EH (cell line): Measurements from ENCODE around the gene PRKAG2.

Experiments used
- DNase-seq: peaks from one replicate; pipeline ENCODE4 v3.0.0-alpha.2; 2015; ENCODE audit warnings: low read depth

PRKAG2 gene

GRCh38 chr7:151615058-151615457 lies 261.9 kb downstream of the PRKAG2 start:
- DNase-seq = no peak

GRCh38 chr7:151614019-151614418 lies 262.9 kb downstream of the PRKAG2 start:
- no peak for DNase-seq

GRCh38 chr7:151611878-151612277 lies 265.0 kb downstream of the PRKAG2 start:
- no peak for DNase-seq

GRCh38 chr7:151611041-151611440 lies 265.9 kb downstream of the PRKAG2 start:
- DNase-seq = no peak

DNA sequence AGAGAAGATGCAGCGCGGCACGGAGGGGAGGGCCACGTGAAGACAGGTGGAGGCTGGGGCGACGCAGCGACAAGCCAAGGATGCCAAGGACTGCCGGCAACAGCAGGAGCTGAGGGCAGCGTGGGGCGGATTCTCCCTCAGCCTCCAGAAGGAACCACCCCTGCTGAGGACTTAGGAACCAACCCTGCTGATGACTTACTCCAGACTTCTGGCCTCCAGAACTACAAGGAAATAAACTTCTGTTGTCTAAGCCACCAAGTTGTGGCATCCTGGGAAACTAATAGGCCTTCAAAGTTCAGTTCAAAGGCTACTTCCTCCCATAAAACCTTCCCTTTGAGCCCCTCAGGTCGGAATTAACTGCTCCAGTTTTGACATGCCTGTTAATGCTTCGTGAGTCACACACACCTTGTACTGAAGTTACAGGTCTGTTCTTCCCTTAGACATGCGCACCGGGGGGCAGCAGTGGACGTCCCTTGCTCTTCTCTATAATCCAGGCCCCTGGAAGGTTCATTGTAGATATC lies 268.8 kb downstream of the PRKAG2 start:
- DNase-seq = no peak

DNA sequence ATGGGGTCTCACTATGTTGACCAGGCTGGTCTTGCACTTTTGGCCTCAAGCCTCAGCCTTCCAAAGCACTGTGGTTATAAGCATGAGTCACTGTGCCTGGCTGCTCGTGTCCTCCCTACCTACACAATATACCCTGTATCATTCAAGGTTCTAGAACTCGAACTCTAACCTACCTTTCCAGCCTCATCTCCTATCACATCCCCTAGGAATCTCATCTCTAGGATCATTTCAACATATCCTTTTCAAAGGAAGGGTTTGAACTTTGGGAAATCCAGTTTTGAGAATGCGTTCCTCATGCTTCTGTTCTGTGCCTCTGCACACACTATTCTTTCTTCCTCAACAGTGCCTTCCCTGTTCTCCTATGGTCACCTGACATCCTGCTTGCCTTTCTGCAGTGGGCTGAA lies 269.4 kb downstream of the PRKAG2 start:
- peak; percentile 49 for DNase-seq

- DNase-seq = no peak
These were observed 273.0 kb downstream of the PRKAG2 start for GRCh38 chr7:151603951-151604350.

- peak; percentile 20 for DNase-seq
These were observed 275.2 kb downstream of the PRKAG2 start for GRCh38 chr7:151601521-151602305.

GRCh38 chr7:151600331-151600730 lies 276.6 kb downstream of the PRKAG2 start:
- DNase-seq = no peak

DNA sequence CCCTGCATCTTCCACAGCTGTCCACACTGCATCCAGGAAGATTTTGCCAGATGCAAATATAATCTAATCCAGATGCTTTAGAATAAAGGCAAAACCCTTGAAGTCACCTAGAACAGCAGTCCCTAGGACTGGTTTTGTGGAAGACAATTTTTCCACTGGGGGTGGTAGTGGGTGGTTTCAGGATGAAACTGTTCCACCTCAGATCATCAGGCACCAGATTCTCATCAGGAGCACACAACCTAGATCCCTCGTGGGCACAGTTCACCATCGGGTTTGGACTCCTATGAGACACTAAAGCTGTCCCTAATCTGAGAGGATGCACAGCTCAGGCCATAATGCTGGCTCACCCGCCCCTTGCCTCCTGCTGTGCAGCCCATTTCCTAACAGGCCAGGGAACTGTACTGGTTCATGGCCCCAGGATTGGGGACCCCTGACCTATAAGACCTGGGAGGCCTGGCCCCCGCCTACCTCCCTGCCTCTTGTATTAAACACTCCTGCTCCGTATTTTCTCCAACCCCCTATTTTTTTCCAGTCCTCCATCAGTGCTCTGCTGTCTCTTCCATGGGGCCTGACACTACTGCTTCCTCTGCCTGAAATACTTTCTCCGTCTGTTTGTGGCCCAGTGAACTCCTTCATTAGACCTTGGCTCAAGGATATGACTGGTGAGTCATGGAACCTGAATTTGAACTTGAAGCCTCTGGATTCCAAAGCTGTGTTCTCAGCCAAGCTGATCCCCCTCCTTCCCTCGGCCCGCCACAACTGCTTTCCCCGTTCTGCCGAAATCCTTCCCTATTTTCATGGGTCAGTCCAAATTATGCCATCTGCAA lies 277.3 kb downstream of the PRKAG2 start:
- peak; percentile 97 for DNase-seq

DNA sequence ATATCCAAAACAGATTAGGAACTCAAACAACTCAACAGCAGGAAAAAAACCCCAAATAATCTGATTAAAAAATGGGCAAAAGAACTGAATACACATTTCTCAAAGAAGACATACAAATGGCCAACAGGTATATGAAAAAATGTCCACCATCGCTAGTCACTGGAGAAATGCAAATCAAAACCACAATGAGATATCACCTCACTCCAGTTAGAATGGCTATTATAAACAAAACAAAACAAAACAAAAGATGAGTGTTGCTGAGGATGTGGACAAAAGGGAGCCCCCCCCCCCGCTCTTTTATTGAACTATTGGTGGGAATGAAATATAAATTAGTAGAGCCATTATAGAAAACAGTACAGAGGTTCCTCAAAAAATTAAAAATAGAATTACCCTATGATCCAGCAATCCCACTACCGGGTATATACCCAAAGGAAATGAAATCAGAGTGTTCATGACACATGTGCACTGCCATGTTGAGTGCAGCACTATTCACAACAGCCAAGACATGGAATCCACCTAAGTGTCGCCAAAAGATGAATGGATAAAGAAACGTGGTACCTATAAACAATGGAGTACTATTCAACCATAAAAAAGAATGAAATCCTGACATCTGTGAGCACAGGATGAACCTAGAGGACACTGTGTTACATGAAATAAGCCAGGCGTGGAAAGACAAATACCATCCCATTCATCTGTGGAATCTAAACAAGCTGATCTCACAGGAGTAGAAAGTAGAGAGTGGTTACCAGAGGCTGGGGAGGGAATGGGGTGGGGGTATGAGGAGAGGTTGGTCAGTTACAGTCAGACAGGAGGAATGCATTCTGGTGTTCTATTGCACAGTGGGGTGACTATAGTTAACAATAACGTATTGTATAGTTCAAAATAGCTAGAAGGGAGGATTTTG lies 279.1 kb downstream of the PRKAG2 start:
- peak; percentile 94 for DNase-seq

DNA sequence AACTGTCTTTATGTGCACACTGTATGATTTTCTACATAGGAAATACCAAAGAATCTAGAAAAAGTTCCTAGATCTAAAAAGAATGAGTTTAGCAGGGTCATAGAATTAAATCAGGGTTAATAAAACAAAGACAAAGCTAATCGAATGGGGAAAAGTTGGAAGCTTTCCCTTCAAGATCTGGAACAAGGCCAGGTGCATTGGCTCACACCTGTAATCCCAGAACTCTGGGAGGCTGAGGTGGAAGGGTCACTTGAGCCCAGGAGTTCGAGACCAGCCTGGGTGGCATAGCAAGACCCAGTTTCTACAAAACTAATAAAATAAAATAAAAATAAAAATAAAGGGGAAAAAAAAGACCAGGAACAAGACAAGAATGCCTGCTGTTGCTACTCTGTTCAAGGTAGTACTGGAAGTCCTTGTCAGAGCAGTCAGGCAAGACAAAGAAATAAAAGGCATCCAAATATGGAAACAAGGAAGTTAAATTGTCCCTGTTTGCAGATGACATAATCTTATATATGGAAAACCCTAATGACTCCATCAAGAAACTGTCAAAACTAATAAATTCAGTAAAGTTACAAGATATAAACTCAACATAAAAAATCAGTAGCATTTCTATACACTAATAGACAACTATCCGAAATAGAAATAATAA lies 281.1 kb downstream of the PRKAG2 start:
- no peak for DNase-seq

GRCh38 chr7:151592868-151593486 lies 283.9 kb downstream of the PRKAG2 start:
- peak; percentile 97 for DNase-seq

DNA sequence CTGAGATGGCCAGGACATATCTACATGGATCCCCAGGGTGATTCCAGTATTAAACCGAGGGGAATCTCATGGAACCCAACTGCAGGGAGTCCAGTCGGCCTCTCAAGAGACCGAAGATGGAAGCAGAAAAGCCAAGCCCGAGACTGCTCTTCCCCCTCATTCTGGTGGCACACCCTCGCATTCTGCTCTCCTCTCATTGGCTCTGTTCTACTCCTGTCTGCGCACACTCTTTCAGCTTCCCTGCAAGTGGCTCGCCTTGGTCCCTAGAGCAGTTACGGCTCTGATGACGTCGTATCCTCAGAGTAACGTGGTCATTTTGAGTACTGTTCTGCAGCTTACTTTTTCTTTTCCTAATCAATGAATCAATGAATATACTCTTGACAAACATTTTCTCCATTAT lies 284.6 kb downstream of the PRKAG2 start:
- no peak for DNase-seq

DNA sequence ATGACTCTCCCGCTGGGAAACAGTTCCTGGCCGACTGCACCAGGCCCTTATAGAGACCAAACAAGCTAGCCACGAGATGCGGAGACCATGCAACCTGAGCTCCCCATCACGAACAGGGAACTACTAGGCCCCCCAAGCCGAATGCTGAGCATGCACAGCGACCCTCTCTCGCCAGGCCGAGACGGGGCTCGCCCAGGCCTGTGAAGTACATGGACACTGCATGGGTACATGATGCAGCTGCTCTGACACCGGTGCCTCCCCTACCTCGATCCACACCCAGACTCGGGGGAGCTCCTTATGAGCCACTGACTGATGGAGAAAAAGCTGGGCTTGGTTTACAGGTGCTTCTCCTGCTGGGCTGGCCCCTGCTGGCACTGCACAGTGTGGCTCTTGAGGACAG lies 285.0 kb downstream of the PRKAG2 start:
- DNase-seq = no peak

DNA sequence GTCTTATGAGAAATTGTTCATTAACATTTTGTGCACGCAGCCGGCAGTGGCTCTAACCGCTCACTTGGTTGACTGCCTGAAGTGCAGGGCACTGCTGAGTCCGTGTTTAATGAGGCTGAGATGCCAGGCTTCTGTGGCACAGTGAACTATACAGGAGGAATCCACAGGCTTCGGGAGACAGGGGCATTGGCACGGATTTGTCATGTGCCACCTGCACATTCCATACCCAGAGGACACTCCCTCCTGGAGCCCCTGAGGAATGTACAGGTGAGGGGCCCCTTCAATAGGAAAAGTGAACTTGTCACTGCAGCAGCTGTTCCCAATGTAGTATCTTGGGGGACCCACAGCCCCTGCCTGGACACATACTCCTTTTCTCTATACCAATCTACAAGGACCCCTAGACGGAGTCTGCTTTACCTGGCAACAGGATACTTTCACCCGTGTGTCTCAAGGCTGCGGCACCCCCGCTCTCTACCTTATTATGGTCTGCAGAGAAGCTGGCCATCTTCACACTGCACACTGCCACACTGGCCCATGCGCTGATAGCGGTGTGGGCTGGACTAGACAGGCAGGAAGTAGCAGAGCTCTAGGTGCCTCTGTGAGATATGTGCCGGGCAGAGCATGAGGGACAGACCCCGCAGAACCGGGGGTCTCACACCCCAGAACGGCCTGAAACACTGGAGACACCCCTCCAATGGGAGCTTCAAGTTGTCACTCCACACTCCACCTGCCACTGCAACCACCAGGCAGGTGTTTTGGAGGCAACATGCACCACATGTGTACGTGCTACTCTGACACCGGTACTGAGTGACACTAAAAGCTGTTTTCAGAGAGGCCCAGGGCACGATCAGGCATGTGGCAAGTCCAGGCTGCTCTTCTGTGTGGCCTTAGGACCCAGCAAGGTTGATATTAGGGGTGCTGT lies 285.8 kb downstream of the PRKAG2 start:
- no peak for DNase-seq

GRCh38 chr7:151590071-151590849 lies 286.7 kb downstream of the PRKAG2 start:
- DNase-seq = no peak

GRCh38 chr7:151588982-151589381 lies 287.9 kb downstream of the PRKAG2 start:
- no peak for DNase-seq
